Karpas-422 (cell line): Measurements from ENCODE around the gene FAM131A. TPM values are rescaled to one million over a fixed set of nuclear protein-coding genes. Genes with fewer than 3 reads are reported as not detected.
"Not testable (repeated sequence)": the region's sequence is repeated elsewhere in the genome, so short reads cannot be mapped to it uniquely, and the experiment has no call there.

Experiments used
- DNase-seq: peaks from one replicate; pipeline ENCODE4 v3.0.0-alpha.2; 2015
- H2AFZ ChIP-seq: fragments of 200-600 bp; sonication (generic); 2 replicates; pipeline ENCODE4 v1.6.1; 2014; ENCODE audit warnings: antibody characterized with exemption, low read length, mixed read lengths
- H3K27ac ChIP-seq: fragments of 200-600 bp; sonication (generic); 2 replicates; pipeline ENCODE4 v1.5.1; 2014; ENCODE audit warnings: mild to moderate bottlenecking, low read length, moderate library complexity
- H3K27me3 ChIP-seq: fragments of 200-600 bp; sonication (generic); 2 replicates; pipeline ENCODE4 v1.6.1; 2014; ENCODE audit warnings: low read length, mixed read lengths
- H3K36me3 ChIP-seq: fragments of 200-600 bp; sonication (generic); 2 replicates; pipeline ENCODE4 v1.6.1; 2014; ENCODE audit warnings: low read length, mixed read lengths; ENCODE audit not compliant: insufficient read depth
- H3K4me1 ChIP-seq: fragments of 200-600 bp; sonication (generic); 2 replicates; pipeline ENCODE4 v1.6.1; 2014; ENCODE audit warnings: mild to moderate bottlenecking, low read length, mixed read lengths
- H3K4me2 ChIP-seq: fragments of 200-600 bp; sonication (generic); 2 replicates; pipeline ENCODE4 v1.6.1; 2014; ENCODE audit warnings: low read length, low read depth, mild to moderate bottlenecking; ENCODE audit not compliant: poor library complexity, severe bottlenecking
- H3K4me3 ChIP-seq: fragments of 200-600 bp; sonication (generic); 2 replicates; pipeline ENCODE4 v1.5.1; 2014; ENCODE audit warnings: mild to moderate bottlenecking, antibody characterized with exemption, low read length, mixed read lengths
- H3K79me2 ChIP-seq: fragments of 200-600 bp; sonication (generic); 2 replicates; pipeline ENCODE4 v1.6.1; 2014; ENCODE audit warnings: mild to moderate bottlenecking, low read length, mixed read lengths
- H3K9ac ChIP-seq: fragments of 200-600 bp; sonication (generic); 2 replicates; pipeline ENCODE4 v1.6.0; 2014; ENCODE audit warnings: low read length
- H3K9me2 ChIP-seq: fragments of 200-600 bp; sonication (generic), shearing (Covaris generic); replicated peaks from 2 replicates; pipeline ENCODE4 v1.6.0; 2014; ENCODE audit warnings: mild to moderate bottlenecking, low read length, moderate library complexity; ENCODE audit not compliant: insufficient read depth
- H3K9me3 ChIP-seq: fragments of 300-700, 200-600 bp; sonication (generic); 2 replicates; pipeline ENCODE4 v1.6.1; 2014; ENCODE audit warnings: low read length, mixed read lengths
- H4K20me1 ChIP-seq: fragments of 200-600 bp; sonication (generic); 2 replicates; pipeline ENCODE4 v1.6.1; 2014; ENCODE audit warnings: mild to moderate bottlenecking, antibody characterized with exemption, low read length, low read depth; ENCODE audit not compliant: insufficient read depth
- total RNA-seq: library from RNA; depleted of rRNA; stranded (reverse); fragments of >200 nt; shearing (Covaris generic); gene quantifications from 2 replicates; pipeline ENCODE4 v1.2.3, GENCODE V29; 2014; ENCODE audit warnings: low replicate concordance

Gene FAM131A
- total RNA-seq, 1 experiment from 2014 or later, result 23.0 TPM

GRCh38 chr3:184338511-184338945 lies 1.1 kb downstream of the FAM131A start:
- Histone ChIP-seq H3K9me2 (no peaks in the 10 kb centered on the region), H3K36me3 (peaks cover 5% of the 10 kb centered on the region; the same call in 1 of the 2 replicates), H3K9ac (no peak overlapping the region), H3K4me1 (peaks cover 25% of the 10 kb centered on the region), H4K20me1 (peaks cover 13% of the 10 kb centered on the region), H3K27ac (no peak overlapping the region), H3K9me3 (no peaks in the 10 kb centered on the region), H2AFZ (no peak overlapping the region), H3K79me2 (peaks cover 27% of the 10 kb centered on the region), H3K27me3 (no peaks in the 10 kb centered on the region), H3K4me2 (no peak overlapping the region), H3K4me3 (no peak overlapping the region)
- no peak for DNase-seq

GRCh38 chr3:184339001-184339400 lies 1.6 kb downstream of the FAM131A start:
- Histone ChIP-seq H3K4me1 (peaks cover 25% of the 10 kb centered on the region), H3K9me3 (no peaks in the 10 kb centered on the region), H3K4me3 (no peak overlapping the region), H3K27ac (no peak overlapping the region), H3K79me2 (peaks cover 27% of the 10 kb centered on the region), H3K27me3 (no peaks in the 10 kb centered on the region), H3K9ac (no peak overlapping the region), H3K4me2 (no peak overlapping the region), H3K9me2 (no peaks in the 10 kb centered on the region), H2AFZ (no peak overlapping the region), H4K20me1 (peaks cover 8% of the 10 kb centered on the region), H3K36me3 (peaks cover 3% of the 10 kb centered on the region; the same call in 1 of the 2 replicates)
- no peak for DNase-seq

GRCh38 chr3:184339451-184340135 lies 2.2 kb downstream of the FAM131A start:
- not testable (repeated sequence) for H3K4me3 ChIP-seq, DNase-seq, H2AFZ ChIP-seq, H3K9me3 ChIP-seq, H4K20me1 ChIP-seq, H3K9ac ChIP-seq, H3K27ac ChIP-seq, H3K36me3 ChIP-seq, H3K27me3 ChIP-seq, H3K9me2 ChIP-seq, H3K4me2 ChIP-seq
- Histone ChIP-seq H3K79me2 (peaks cover 27% of the 10 kb centered on the region), H3K4me1 (peaks cover 23% of the 10 kb centered on the region)

GRCh38 chr3:184341925-184342324 lies 4.5 kb downstream of the FAM131A start:
- no peak overlapping the region for H3K9ac ChIP-seq
- no peaks in the 10 kb centered on the region for H3K9me3 ChIP-seq
- DNase-seq, result no peak
- no peak overlapping the region for H3K27ac ChIP-seq
- H3K36me3 ChIP-seq, result no peaks in the 10 kb centered on the region
- H3K4me3 ChIP-seq, result no peak overlapping the region
- no peak overlapping the region for H2AFZ ChIP-seq
- H3K79me2 ChIP-seq, result peaks cover 19% of the 10 kb centered on the region
- peaks cover 8% of the 10 kb centered on the region for H3K4me1 ChIP-seq
- H3K9me2 ChIP-seq, result no peaks in the 10 kb centered on the region
- no peak overlapping the region for H3K4me2 ChIP-seq
- H3K27me3 ChIP-seq, result no peaks in the 10 kb centered on the region
- no peaks in the 10 kb centered on the region for H4K20me1 ChIP-seq

- no peaks in the 10 kb centered on the region for H3K4me1 ChIP-seq
- H3K9me2 ChIP-seq, result no peaks in the 10 kb centered on the region
- H3K27ac ChIP-seq, result no peak overlapping the region
- H3K9ac ChIP-seq, result no peak overlapping the region
- H3K4me3 ChIP-seq, result no peak overlapping the region
- H3K9me3 ChIP-seq, result no peaks in the 10 kb centered on the region
- H3K27me3 ChIP-seq, result no peaks in the 10 kb centered on the region
- H4K20me1 ChIP-seq, result no peaks in the 10 kb centered on the region
- DNase-seq, result no peak
- H3K36me3 ChIP-seq, result no peaks in the 10 kb centered on the region
- H2AFZ ChIP-seq, result no peak overlapping the region
- no peak overlapping the region for H3K4me2 ChIP-seq
- H3K79me2 ChIP-seq, result peaks cover 5% of the 10 kb centered on the region; the same call in 1 of the 2 replicates
Measured at GRCh38 chr3:184343200-184343876, 5.9 kb downstream of the FAM131A start.

GRCh38 chr3:184344579-184345316 lies 7.3 kb downstream of the FAM131A start:
- no peak overlapping the region for H2AFZ ChIP-seq
- no peak for DNase-seq

GRCh38 chr3:184345317-184346144 lies 8.1 kb downstream of the FAM131A start:
- Histone ChIP-seq H3K4me3 (no peak overlapping the region), H3K4me2 (no peak overlapping the region), H3K79me2 (no peaks in the 10 kb centered on the region), H3K9me2 (no peaks in the 10 kb centered on the region), H3K9me3 (no peaks in the 10 kb centered on the region), H3K27ac (no peak overlapping the region), H2AFZ (no peak overlapping the region), H3K27me3 (no peaks in the 10 kb centered on the region), H4K20me1 (no peaks in the 10 kb centered on the region), H3K4me1 (no peaks in the 10 kb centered on the region), H3K9ac (no peak overlapping the region), H3K36me3 (no peaks in the 10 kb centered on the region)
- DNase-seq, result peak; percentile 84

More at GRCh38 chr3:184344579-184345316, 7.3 kb downstream of the FAM131A start:
- H3K27me3 ChIP-seq, result no peaks in the 10 kb centered on the region
- H3K4me1 ChIP-seq, result no peaks in the 10 kb centered on the region
- no peaks in the 10 kb centered on the region for H3K79me2 ChIP-seq
- no peaks in the 10 kb centered on the region for H3K9me2 ChIP-seq
- H3K4me3 ChIP-seq, result no peak overlapping the region
- H3K9me3 ChIP-seq, result no peaks in the 10 kb centered on the region
- no peak overlapping the region for H3K27ac ChIP-seq
- no peak overlapping the region for H3K9ac ChIP-seq
- H3K4me2 ChIP-seq, result no peak overlapping the region
- no peaks in the 10 kb centered on the region for H3K36me3 ChIP-seq
- no peaks in the 10 kb centered on the region for H4K20me1 ChIP-seq
